Measurements from ENCODE around the gene GUSB.
"Not testable (repeated sequence)": the region's sequence is repeated elsewhere in the genome, so short reads cannot be mapped to it uniquely, and the experiment has no call there.

GUSB gene

GRCh38 chr7:65981965-65982792 is at the start of gene GUSB:
TSS of gene GUSB (minus strand) at chr7:65982213. CDS start at chr7:65982183, 30 bp downstream.
- peak; percentile 70 to 95 for DNase-seq

GRCh38 chr7:66028342-66028741 is 46.3 kb upstream of the GUSB start:
- not testable (repeated sequence) for DNase-seq

GRCh38 chr7:66016131-66016461 is 34.1 kb upstream of the GUSB start:
- no peak for DNase-seq

- no peak for DNase-seq
Measured at GRCh38 chr7:66015440-66016130, 33.6 kb upstream of the GUSB start.

- DNase-seq, result peak; percentile 10 to 12
Measured at GRCh38 chr7:66013938-66014337, 31.9 kb upstream of the GUSB start.

- no peak for DNase-seq
Measured at GRCh38 chr7:66007232-66007631, 25.2 kb upstream of the GUSB start.

- not testable (repeated sequence) for DNase-seq
Measured at GRCh38 chr7:66005115-66005671, 23.2 kb upstream of the GUSB start.

GRCh38 chr7:66000823-66001417 is 18.9 kb upstream of the GUSB start:
- DNase-seq, result not testable (repeated sequence)

- DNase-seq, result not testable (repeated sequence)
Measured at GRCh38 chr7:65994984-65995383, 13.0 kb upstream of the GUSB start.

- no peak for DNase-seq
Measured at GRCh38 chr7:65992526-65992925, 10.5 kb upstream of the GUSB start.

- DNase-seq, result not testable (repeated sequence)
Measured at GRCh38 chr7:65991829-65992228, 9.8 kb upstream of the GUSB start.

- DNase-seq, result no peak
Measured at GRCh38 chr7:65989694-65990080, 7.7 kb upstream of the GUSB start.

- not testable (repeated sequence) for DNase-seq
Measured at GRCh38 chr7:65988503-65988902, 6.5 kb upstream of the GUSB start.

- DNase-seq, result no peak
Measured at GRCh38 chr7:65988084-65988483, 6.1 kb upstream of the GUSB start.

GRCh38 chr7:65983965-65984658 is 2.1 kb upstream of the GUSB start:
- no peak for DNase-seq

- DNase-seq, result peak in 1 of 2 experiments; percentile 7
Measured at GRCh38 chr7:65980478-65981250, 1.3 kb downstream of the GUSB start.

GRCh38 chr7:65979583-65980477 is 2.2 kb downstream of the GUSB start:
- no peak for DNase-seq

- DNase-seq, result no peak
Measured at GRCh38 chr7:65978891-65979582, 3.0 kb downstream of the GUSB start.

- DNase-seq, result no peak
Measured at GRCh38 chr7:65976659-65977196, 5.3 kb downstream of the GUSB start.

GRCh38 chr7:65975814-65976445 is 6.1 kb downstream of the GUSB start:
- DNase-seq, result no peak
